Uterus (tissue), 2 donors: ENCODE data around the gene NAA38.

Experiments
- CTCF ChIP-seq, 4 experiments: fragments of 200-600 bp in 2 of 4; fragments of 450-650 bp in 2 of 4; sonication (generic) in 2 of 4; IDR thresholded peaks; one replicate each; pipeline ENCODE4 v1.5.1; 2016 to 2019; ENCODE audit warnings: antibody characterized with exemption in 4 of 4, mild to moderate bottlenecking in 2 of 4, moderate library complexity in 1 of 4
- POLR2A ChIP-seq, 2 donors: fragments of 450-650 bp; IDR thresholded peaks; one replicate each; pipeline ENCODE4 v1.6.1; 2016; ENCODE audit warnings: antibody characterized with exemption in 2 of 2, mild to moderate bottlenecking in 1 of 2, moderate library complexity in 1 of 2

GRCh38 chr17:7897090-7897489 is 39.7 kb upstream of the NAA38 start:
- TF ChIP-seq CTCF (IDR thresholded peaks at IDR 0.05) (no peak), POLR2A (IDR thresholded peaks at IDR 0.05) (no peak)
